ENCODE results near the gene RAD52.
"Not testable (repeated sequence)": the region's sequence is repeated elsewhere in the genome, so short reads cannot be mapped to it uniquely, and the experiment has no call there.

The RAD52 gene

GRCh38 chr12:966724-967123, 17.2 kb upstream of the RAD52 start:
- FAIRE-seq: no peak

GRCh38 chr12:958588-959123, 9.2 kb upstream of the RAD52 start:
- FAIRE-seq: no peak

GRCh38 chr12:955939-956338, 6.4 kb upstream of the RAD52 start:
- no peak for FAIRE-seq

- FAIRE-seq: no peak
Observed at GRCh38 chr12:954741-955140, 5.2 kb upstream of the RAD52 start.

GRCh38 chr12:953776-954175, 4.3 kb upstream of the RAD52 start:
- FAIRE-seq: no peak

GRCh38 chr12:951176-951575, 1.7 kb upstream of the RAD52 start:
- no peak for FAIRE-seq

GRCh38 chr12:948238-948637, 1.3 kb downstream of the RAD52 start:
- FAIRE-seq: no peak

- FAIRE-seq: no peak
Observed at GRCh38 chr12:946631-947030, 2.9 kb downstream of the RAD52 start.

GRCh38 chr12:946212-946611, 3.3 kb downstream of the RAD52 start:
- no peak for FAIRE-seq

- FAIRE-seq: no peak
Observed at GRCh38 chr12:944211-944610, 5.3 kb downstream of the RAD52 start.

- no peak for FAIRE-seq
Observed at GRCh38 chr12:943051-943450, 6.4 kb downstream of the RAD52 start.

- FAIRE-seq: no peak
Observed at GRCh38 chr12:938810-939209, 10.7 kb downstream of the RAD52 start.

- no peak for FAIRE-seq
Observed at GRCh38 chr12:936377-937345, 12.8 kb downstream of the RAD52 start.

GRCh38 chr12:935891-936290, 13.6 kb downstream of the RAD52 start:
- not testable (repeated sequence) for FAIRE-seq

GRCh38 chr12:931591-931990, 17.9 kb downstream of the RAD52 start:
- FAIRE-seq: no peak

- no peak for FAIRE-seq
Observed at GRCh38 chr12:931060-931459, 18.4 kb downstream of the RAD52 start.

GRCh38 chr12:926641-927040, 22.9 kb downstream of the RAD52 start:
- FAIRE-seq: no peak

- FAIRE-seq: no peak
Observed at GRCh38 chr12:922285-922684, 27.2 kb downstream of the RAD52 start.

GRCh38 chr12:920676-921075, 28.8 kb downstream of the RAD52 start:
- FAIRE-seq: no peak

- FAIRE-seq: no peak
Observed at GRCh38 chr12:916712-917445, 32.6 kb downstream of the RAD52 start.

GRCh38 chr12:916240-916639, 33.3 kb downstream of the RAD52 start:
- no peak for FAIRE-seq

- FAIRE-seq: no peak
Observed at GRCh38 chr12:915090-915489, 34.4 kb downstream of the RAD52 start.

- FAIRE-seq: no peak
Observed at GRCh38 chr12:913919-914698, 35.4 kb downstream of the RAD52 start.

Measured in A204.1 (cell line).